Cerebellar cortex (tissue), 1 donor: ENCODE measurements around the gene BPIFA2.
"Not testable (repeated sequence)": the region's sequence is repeated elsewhere in the genome, so short reads cannot be mapped to it uniquely, and the experiment has no call there.

Experiments used
- DNase-seq: peaks from one replicate; pipeline ENCODE4 v3.0.0-alpha.2; 2015; ENCODE audit warnings: low spot score

The BPIFA2 gene

GRCh38 chr20:33167859-33168258 is at the start of gene BPIFA2:
Gene BPIFA2 (plus strand): TSS chr20:33168159. CDS start chr20:33169146, 987 bp downstream.
- DNase-seq = no peak

- DNase-seq = no peak
These were observed 47.9 kb upstream of the BPIFA2 start for GRCh38 chr20:33119725-33120720.

- DNase-seq = no peak
These were observed 47.0 kb upstream of the BPIFA2 start for GRCh38 chr20:33120934-33121333.

GRCh38 chr20:33122297-33122696 is 45.7 kb upstream of the BPIFA2 start:
- not testable (repeated sequence) for DNase-seq

- no peak for DNase-seq
These were observed 43.7 kb upstream of the BPIFA2 start for GRCh38 chr20:33124261-33124660.

- DNase-seq = no peak
These were observed 43.0 kb upstream of the BPIFA2 start for GRCh38 chr20:33124994-33125393.

- DNase-seq = no peak
These were observed 42.0 kb upstream of the BPIFA2 start for GRCh38 chr20:33125983-33126382.

GRCh38 chr20:33127422-33128097 is 40.4 kb upstream of the BPIFA2 start:
- no peak for DNase-seq

- DNase-seq = no peak
These were observed 37.3 kb upstream of the BPIFA2 start for GRCh38 chr20:33130568-33131061.

GRCh38 chr20:33131949-33132473 is 35.9 kb upstream of the BPIFA2 start:
- no peak for DNase-seq

GRCh38 chr20:33132513-33133372 is 35.2 kb upstream of the BPIFA2 start:
- DNase-seq = no peak

GRCh38 chr20:33133373-33133941 is 34.5 kb upstream of the BPIFA2 start:
- no peak for DNase-seq

GRCh38 chr20:33137195-33137594 is 30.8 kb upstream of the BPIFA2 start:
- DNase-seq = no peak

GRCh38 chr20:33139467-33139866 is 28.5 kb upstream of the BPIFA2 start:
- DNase-seq = no peak

GRCh38 chr20:33145521-33145920 is 22.4 kb upstream of the BPIFA2 start:
- no peak for DNase-seq

GRCh38 chr20:33147299-33147698 is 20.7 kb upstream of the BPIFA2 start:
- DNase-seq = no peak

GRCh38 chr20:33148040-33148439 is 19.9 kb upstream of the BPIFA2 start:
- DNase-seq = no peak

GRCh38 chr20:33154252-33154651 is 13.7 kb upstream of the BPIFA2 start:
- no peak for DNase-seq

- no peak for DNase-seq
These were observed 9.1 kb upstream of the BPIFA2 start for GRCh38 chr20:33158637-33159385.

GRCh38 chr20:33159713-33160112 is 8.2 kb upstream of the BPIFA2 start:
- no peak for DNase-seq

GRCh38 chr20:33160681-33161080 is 7.3 kb upstream of the BPIFA2 start:
- no peak for DNase-seq
